ENCODE results near the gene CCDC180.

CCDC180 gene

DNA sequence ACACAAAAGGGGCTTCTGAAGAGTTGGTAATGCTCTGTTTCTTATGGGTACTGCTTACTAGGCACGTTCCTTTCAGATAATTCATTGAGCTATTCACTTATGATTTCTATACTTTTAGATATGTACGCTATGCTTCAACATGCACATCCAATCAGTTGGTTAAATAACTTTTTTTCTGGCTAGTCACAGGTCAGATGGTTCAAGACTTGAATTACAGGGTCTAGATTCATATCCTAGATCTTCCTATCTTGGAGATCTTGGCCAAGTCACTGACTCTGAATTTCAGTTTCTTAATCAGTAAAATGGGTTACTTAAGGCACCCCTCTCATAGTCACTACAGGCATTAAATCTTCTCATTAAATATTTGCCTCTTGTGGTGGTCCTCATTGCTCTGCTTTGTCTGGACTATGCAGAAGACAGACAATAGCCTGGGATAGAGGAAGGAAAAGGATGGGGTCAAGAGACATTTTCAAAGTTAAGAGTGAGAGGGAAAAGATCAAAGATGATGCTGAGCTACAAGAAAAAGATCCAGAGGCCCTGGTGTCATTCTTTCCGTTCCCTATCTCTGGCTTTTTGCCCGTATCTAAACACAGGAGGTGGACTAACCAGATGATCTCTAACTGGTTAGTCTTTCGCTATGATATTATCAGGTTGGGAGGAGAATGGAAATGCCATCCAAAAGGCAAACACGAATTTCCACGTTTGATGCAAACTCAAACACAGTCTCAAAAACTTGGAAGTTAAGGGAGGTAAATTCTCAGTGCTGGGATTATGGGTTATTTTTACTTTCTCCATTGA, 1.8 kb upstream of the CCDC180 start:
- Histone ChIP-seq H4K5ac (ENCODE audit: low read length) (no peak overlapping the region), H3K56ac (ENCODE audit: low read length) (no peak overlapping the region), H2BK15ac (replicated peaks; ENCODE audit: low read depth) (no peak overlapping the region), H3K27me3 (ENCODE audit: insufficient read depth, low read length, poor library complexity) (no peaks in the 10 kb centered on the region), H3K27ac (ENCODE audit: low read depth, low read length) (no peak overlapping the region), H3K36me3 (ENCODE audit: control insufficient read depth, insufficient read depth, low read length) (no peaks in the 10 kb centered on the region), H3K79me1 (ENCODE audit: low read length) (no peaks in the 10 kb centered on the region), H2BK5ac (ENCODE audit: low read length) (no peak overlapping the region), H4K8ac (ENCODE audit: low read depth, low read length) (no peak overlapping the region), H2BK120ac (ENCODE audit: low read depth, low read length) (no peak overlapping the region), H3K4me3 (ENCODE audit: low read length) (no peak overlapping the region), H3K4me2 (ENCODE audit: low read length) (no peak overlapping the region), H3K23ac (ENCODE audit: low read length) (no peak overlapping the region), H3K79me2 (ENCODE audit: control insufficient read depth, insufficient read depth, low read length) (no peaks in the 10 kb centered on the region), H2AK5ac (ENCODE audit: low read length) (no peak overlapping the region), H3K18ac (ENCODE audit: low read length) (no peak overlapping the region), H3K4me1 (ENCODE audit: control insufficient read depth, low read depth, low read length) (peaks cover 2% of the 10 kb centered on the region), H3K9ac (ENCODE audit: low read length) (no peak overlapping the region), H3K4ac (ENCODE audit: low read depth, low read length) (no peak overlapping the region)
- no peak for DNase-seq
- no CpG with 5 or more reads among the region's 7 CpGs for WGBS (ENCODE audit: extremely low coverage, insufficient coverage, low lambda C conversion rate)

DNA sequence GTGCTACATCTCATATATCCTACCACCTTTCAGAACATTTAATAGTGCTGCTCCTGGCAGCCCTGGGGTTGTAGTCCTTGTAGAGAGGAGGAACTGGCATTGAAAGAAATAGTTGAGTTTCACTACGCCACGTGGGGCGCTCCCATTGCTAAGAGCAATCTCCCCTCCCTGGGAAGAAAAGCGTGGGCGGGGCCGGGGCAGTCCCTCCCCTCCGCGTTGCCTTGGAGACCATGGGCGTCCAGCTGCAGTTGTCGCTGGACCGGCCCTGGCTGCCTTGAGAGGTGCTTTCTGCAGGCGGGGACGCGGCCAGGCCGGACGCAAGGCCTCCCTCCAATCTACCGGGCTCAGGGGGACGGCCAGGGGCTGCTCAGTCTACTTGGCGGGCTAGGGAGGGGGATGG, 368 bp upstream of the CCDC180 start:
- no peak overlapping the region for H2BK5ac ChIP-seq (ENCODE audit: low read length)
- H3K27ac ChIP-seq (ENCODE audit: low read depth, low read length): no peak overlapping the region
- H4K5ac ChIP-seq (ENCODE audit: low read length): no peak overlapping the region
- no peak overlapping the region for H3K4ac ChIP-seq (ENCODE audit: low read depth, low read length)
- H3K9ac ChIP-seq (ENCODE audit: low read length): no peak overlapping the region
- no CpG with 5 or more reads among the region's 19 CpGs for WGBS (ENCODE audit: extremely low coverage, insufficient coverage, low lambda C conversion rate)
- H3K79me2 ChIP-seq (ENCODE audit: control insufficient read depth, insufficient read depth, low read length): no peaks in the 10 kb centered on the region
- no peaks in the 10 kb centered on the region for H3K27me3 ChIP-seq (ENCODE audit: insufficient read depth, low read length, poor library complexity)
- H3K56ac ChIP-seq (ENCODE audit: low read length): no peak overlapping the region
- no peak overlapping the region for H3K18ac ChIP-seq (ENCODE audit: low read length)
- no peak overlapping the region for H2BK15ac ChIP-seq (replicated peaks; ENCODE audit: low read depth)
- H2BK120ac ChIP-seq (ENCODE audit: low read depth, low read length): no peak overlapping the region
- no peak overlapping the region for H3K23ac ChIP-seq (ENCODE audit: low read length)
- no peak overlapping the region for H4K8ac ChIP-seq (ENCODE audit: low read depth, low read length)
- H3K36me3 ChIP-seq (ENCODE audit: control insufficient read depth, insufficient read depth, low read length): no peaks in the 10 kb centered on the region
- no peaks in the 10 kb centered on the region for H3K79me1 ChIP-seq (ENCODE audit: low read length)
- H3K4me3 ChIP-seq (ENCODE audit: low read length): no peak overlapping the region
- DNase-seq: peak; percentile 96
- H2AK5ac ChIP-seq (ENCODE audit: low read length): no peak overlapping the region
- peaks cover 2% of the 10 kb centered on the region for H3K4me1 ChIP-seq (ENCODE audit: control insufficient read depth, low read depth, low read length)
- H3K4me2 ChIP-seq (ENCODE audit: low read length): no peak overlapping the region

- Histone ChIP-seq H3K9ac (ENCODE audit: low read length) (no peak overlapping the region), H4K5ac (ENCODE audit: low read length) (no peak overlapping the region), H3K4me1 (ENCODE audit: control insufficient read depth, low read depth, low read length) (peaks cover 2% of the 10 kb centered on the region), H3K23ac (ENCODE audit: low read length) (no peak overlapping the region), H3K56ac (ENCODE audit: low read length) (no peak overlapping the region), H2BK120ac (ENCODE audit: low read depth, low read length) (no peak overlapping the region), H3K79me2 (ENCODE audit: control insufficient read depth, insufficient read depth, low read length) (no peaks in the 10 kb centered on the region), H3K36me3 (ENCODE audit: control insufficient read depth, insufficient read depth, low read length) (no peaks in the 10 kb centered on the region), H2BK15ac (replicated peaks; ENCODE audit: low read depth) (no peak overlapping the region), H3K27ac (ENCODE audit: low read depth, low read length) (no peak overlapping the region), H4K8ac (ENCODE audit: low read depth, low read length) (no peak overlapping the region), H3K18ac (ENCODE audit: low read length) (no peak overlapping the region), H3K4me2 (ENCODE audit: low read length) (no peak overlapping the region), H2AK5ac (ENCODE audit: low read length) (no peak overlapping the region), H3K27me3 (ENCODE audit: insufficient read depth, low read length, poor library complexity) (no peaks in the 10 kb centered on the region), H2BK5ac (ENCODE audit: low read length) (no peak overlapping the region), H3K4me3 (ENCODE audit: low read length) (no peak overlapping the region), H3K4ac (ENCODE audit: low read depth, low read length) (no peak overlapping the region), H3K79me1 (ENCODE audit: low read length) (no peaks in the 10 kb centered on the region)
- no CpG with 5 or more reads among the region's 5 CpGs for WGBS (ENCODE audit: extremely low coverage, insufficient coverage, low lambda C conversion rate)
- DNase-seq: no peak
Measured at GRCh38 chr9:97309260-97309659, 1.8 kb downstream of the CCDC180 start.

DNA sequence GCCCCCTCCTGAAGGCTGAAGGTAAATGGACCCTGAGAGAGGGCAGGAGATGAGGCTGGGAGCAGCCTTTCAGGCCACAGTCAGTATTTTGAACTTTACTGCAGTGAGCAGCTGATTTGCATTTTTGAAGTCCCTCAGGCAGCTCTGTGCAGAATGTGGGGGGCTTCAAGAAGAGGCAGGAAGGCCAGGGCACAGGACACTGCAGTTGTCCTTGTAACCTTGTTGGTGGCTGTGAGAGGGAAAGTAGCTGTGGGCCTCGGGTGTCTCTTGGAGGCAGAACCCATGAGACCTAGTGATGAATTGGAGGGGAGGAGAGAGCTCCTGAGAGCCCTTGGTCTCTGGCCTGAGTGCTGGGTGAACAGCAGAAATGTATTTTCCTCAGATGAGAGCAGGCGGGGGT, 2.6 kb downstream of the CCDC180 start:
- Histone ChIP-seq H3K4ac (ENCODE audit: low read depth, low read length) (no peak overlapping the region), H3K56ac (ENCODE audit: low read length) (no peak overlapping the region), H4K5ac (ENCODE audit: low read length) (no peak overlapping the region), H3K9ac (ENCODE audit: low read length) (no peak overlapping the region), H3K36me3 (ENCODE audit: control insufficient read depth, insufficient read depth, low read length) (no peaks in the 10 kb centered on the region), H3K79me2 (ENCODE audit: control insufficient read depth, insufficient read depth, low read length) (no peaks in the 10 kb centered on the region), H3K27me3 (ENCODE audit: insufficient read depth, low read length, poor library complexity) (no peaks in the 10 kb centered on the region), H3K27ac (ENCODE audit: low read depth, low read length) (no peak overlapping the region), H3K79me1 (ENCODE audit: low read length) (no peaks in the 10 kb centered on the region), H3K4me1 (ENCODE audit: control insufficient read depth, low read depth, low read length) (peaks cover 2% of the 10 kb centered on the region), H2BK5ac (ENCODE audit: low read length) (no peak overlapping the region), H4K8ac (ENCODE audit: low read depth, low read length) (no peak overlapping the region), H3K4me3 (ENCODE audit: low read length) (no peak overlapping the region), H2BK15ac (replicated peaks; ENCODE audit: low read depth) (no peak overlapping the region), H3K23ac (ENCODE audit: low read length) (no peak overlapping the region), H2AK5ac (ENCODE audit: low read length) (no peak overlapping the region), H2BK120ac (ENCODE audit: low read depth, low read length) (no peak overlapping the region), H3K4me2 (ENCODE audit: low read length) (no peak overlapping the region), H3K18ac (ENCODE audit: low read length) (no peak overlapping the region)
- DNase-seq: no peak
- no CpG with 5 or more reads among the region's 2 CpGs for WGBS (ENCODE audit: extremely low coverage, insufficient coverage, low lambda C conversion rate)

DNA sequence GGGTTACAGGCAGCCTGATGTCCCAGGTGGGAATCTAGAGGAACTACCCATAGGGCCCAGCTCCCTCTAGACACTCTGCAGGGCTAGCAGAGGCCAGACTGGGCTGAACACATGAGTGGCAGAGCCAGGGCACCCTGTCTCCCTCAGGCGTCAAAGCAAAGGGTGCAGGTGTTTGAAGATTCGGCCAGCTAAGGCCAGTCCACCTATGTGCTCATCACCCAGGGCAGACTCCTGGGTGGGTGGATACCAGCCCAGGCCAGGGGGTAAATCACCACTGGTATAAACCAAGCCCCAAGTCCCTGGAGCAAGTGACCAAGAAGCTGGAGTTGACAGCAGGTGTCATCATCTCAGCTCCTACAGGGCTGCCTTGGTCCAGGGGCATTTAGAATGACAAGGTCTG, 3.4 kb downstream of the CCDC180 start:
- no CpG with 5 or more reads among the region's 2 CpGs for WGBS (ENCODE audit: extremely low coverage, insufficient coverage, low lambda C conversion rate)
- no peak overlapping the region for H4K8ac ChIP-seq (ENCODE audit: low read depth, low read length)

More for the DNA sequence above, 3.4 kb downstream of the CCDC180 start:
- Histone ChIP-seq H2BK15ac (replicated peaks; ENCODE audit: low read depth) (no peak overlapping the region), H3K27ac (ENCODE audit: low read depth, low read length) (no peak overlapping the region), H3K23ac (ENCODE audit: low read length) (no peak overlapping the region), H3K4me1 (ENCODE audit: control insufficient read depth, low read depth, low read length) (peaks cover 2% of the 10 kb centered on the region), H3K79me2 (ENCODE audit: control insufficient read depth, insufficient read depth, low read length) (no peaks in the 10 kb centered on the region), H2BK120ac (ENCODE audit: low read depth, low read length) (no peak overlapping the region), H3K56ac (ENCODE audit: low read length) (no peak overlapping the region), H2BK5ac (ENCODE audit: low read length) (no peak overlapping the region), H3K4me3 (ENCODE audit: low read length) (no peak overlapping the region), H3K36me3 (ENCODE audit: control insufficient read depth, insufficient read depth, low read length) (no peaks in the 10 kb centered on the region), H4K5ac (ENCODE audit: low read length) (no peak overlapping the region), H3K18ac (ENCODE audit: low read length) (no peak overlapping the region), H3K27me3 (ENCODE audit: insufficient read depth, low read length, poor library complexity) (no peaks in the 10 kb centered on the region), H3K4me2 (ENCODE audit: low read length) (no peak overlapping the region), H3K9ac (ENCODE audit: low read length) (no peak overlapping the region), H2AK5ac (ENCODE audit: low read length) (no peak overlapping the region), H3K79me1 (ENCODE audit: low read length) (no peaks in the 10 kb centered on the region), H3K4ac (ENCODE audit: low read depth, low read length) (no peak overlapping the region)
- DNase-seq: no peak
